Upper lobe of left lung (tissue), 4 donors: Measurements from ENCODE around the gene FTO.

ENCODE experiments used
- EP300 ChIP-seq, 4 donors: sonication (generic); formaldehyde crosslinking; IDR thresholded peaks; one replicate each; pipeline ENCODE4 v1.5.1; 2017; ENCODE audit warnings: antibody characterized with exemption in 4 of 4, control low read depth in 2 of 4
- POLR2A ChIP-seq, 4 donors: fragments of 450-650 bp; IDR thresholded peaks; one replicate each; pipeline ENCODE4 v1.5.1; 2016 to 2017; ENCODE audit warnings: antibody characterized with exemption in 4 of 4, mild to moderate bottlenecking in 2 of 4
- TF ChIP-seq, protein P1 (sequence below), 6 experiments: fragments of 450-650 bp in 4 of 6; fragments of 200-600 bp in 2 of 6; sonication (generic) in 2 of 6; IDR thresholded peaks; one replicate each; pipeline ENCODE4 v1.5.1; 2016 to 2019; ENCODE audit warnings: antibody characterized with exemption in 6 of 6

DNA sequence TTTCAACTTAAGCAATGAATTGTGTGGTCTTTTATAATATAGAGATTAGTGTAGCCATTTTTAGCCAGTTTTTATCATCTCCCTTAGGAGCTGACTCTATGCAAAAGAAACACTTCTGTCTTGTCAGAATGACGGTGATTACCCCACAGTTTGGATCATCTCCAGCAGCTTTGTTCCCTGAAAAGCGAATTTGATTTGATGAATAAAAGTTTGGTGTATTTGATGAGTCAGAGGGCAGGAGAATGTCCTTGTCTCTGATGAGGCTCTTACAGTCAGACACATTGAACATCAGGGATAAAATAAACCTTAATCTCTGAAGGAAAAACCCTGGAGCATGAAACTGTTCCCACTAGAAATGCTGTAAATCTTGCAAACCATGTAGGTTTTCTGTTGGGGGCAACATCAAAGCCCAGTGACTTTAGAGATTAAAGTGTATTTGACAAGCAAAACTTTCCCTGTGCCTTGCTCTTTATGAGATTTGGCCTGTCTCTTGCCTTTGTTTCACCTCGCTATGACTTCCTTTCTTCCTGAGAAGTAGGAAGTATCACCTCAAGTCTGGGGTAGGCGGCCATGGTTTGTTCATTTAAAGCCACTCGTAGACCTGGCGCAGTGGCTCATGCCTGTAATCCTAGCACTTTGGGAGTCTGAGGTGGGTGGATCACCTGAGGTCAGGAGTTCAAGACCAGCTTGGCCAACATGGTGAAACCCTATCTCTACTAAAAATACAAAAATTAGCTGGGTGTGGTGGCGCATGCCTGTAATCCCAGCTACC is 209.3 kb downstream of the FTO start:
- TF ChIP-seq, protein P1, sequence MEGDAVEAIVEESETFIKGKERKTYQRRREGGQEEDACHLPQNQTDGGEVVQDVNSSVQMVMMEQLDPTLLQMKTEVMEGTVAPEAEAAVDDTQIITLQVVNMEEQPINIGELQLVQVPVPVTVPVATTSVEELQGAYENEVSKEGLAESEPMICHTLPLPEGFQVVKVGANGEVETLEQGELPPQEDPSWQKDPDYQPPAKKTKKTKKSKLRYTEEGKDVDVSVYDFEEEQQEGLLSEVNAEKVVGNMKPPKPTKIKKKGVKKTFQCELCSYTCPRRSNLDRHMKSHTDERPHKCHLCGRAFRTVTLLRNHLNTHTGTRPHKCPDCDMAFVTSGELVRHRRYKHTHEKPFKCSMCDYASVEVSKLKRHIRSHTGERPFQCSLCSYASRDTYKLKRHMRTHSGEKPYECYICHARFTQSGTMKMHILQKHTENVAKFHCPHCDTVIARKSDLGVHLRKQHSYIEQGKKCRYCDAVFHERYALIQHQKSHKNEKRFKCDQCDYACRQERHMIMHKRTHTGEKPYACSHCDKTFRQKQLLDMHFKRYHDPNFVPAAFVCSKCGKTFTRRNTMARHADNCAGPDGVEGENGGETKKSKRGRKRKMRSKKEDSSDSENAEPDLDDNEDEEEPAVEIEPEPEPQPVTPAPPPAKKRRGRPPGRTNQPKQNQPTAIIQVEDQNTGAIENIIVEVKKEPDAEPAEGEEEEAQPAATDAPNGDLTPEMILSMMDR (IDR thresholded peaks at IDR 0.05), result no peak
- TF ChIP-seq POLR2A (IDR thresholded peaks at IDR 0.05), result no peak
- no peak for TF ChIP-seq EP300 (IDR thresholded peaks at IDR 0.05)
